IMR-90 (cell line): ENCODE data around the gene HERC5. TPM values are rescaled to one million over a fixed set of nuclear protein-coding genes. Genes with fewer than 3 reads are reported as not detected.

Experiments
- ATAC-seq: fragments of 200-7000 bp; cut with Tn5 transposase; 2 replicates; pipeline ENCODE4 v1.9.1; 2020; ENCODE audit warnings: low read depth, mild to moderate bottlenecking, moderate library complexity
- BruUV-seq: library from RNA; stranded (reverse); fragments of 400-500 nt; replicated peaks from 2 replicates; lab custom pipeline; 2021; lab: Mats Ljungman, UMichigan
- CTCF ChIA-PET: fragments of 300-600 bp; formaldehyde crosslinking; extraction: SDS; loops from one replicate; lab custom pipeline; 2021; ENCODE audit warnings: antibody characterized with exemption; lab: Yijun Ruan, JAX
- POLR2A ChIA-PET: fragments of 300-600 bp; sonication (Branson Sonifier 250); formaldehyde crosslinking; loops from one replicate; lab custom pipeline; 2022; ENCODE audit warnings: antibody characterized with exemption; ENCODE audit not compliant: unreplicated experiment; lab: Charles Lee
- DNase-seq: peaks from one replicate; pipeline ENCODE4 v3.0.0; 2013
- H2AFZ ChIP-seq: replicated peaks from 2 replicates; pipeline ENCODE3; 2013; ENCODE audit warnings: low read length, mild to moderate bottlenecking; ENCODE audit not compliant: poor library complexity
- H2AK5ac ChIP-seq: 2 replicates; pipeline ENCODE4 v1.6.1; 2013; ENCODE audit warnings: low read depth, low read length, inconsistent platforms
- H2AK9ac ChIP-seq: replicated peaks from 2 replicates; pipeline ENCODE3; 2013; ENCODE audit warnings: mild to moderate bottlenecking, low read depth, low read length, moderate library complexity; ENCODE audit not compliant: poor library complexity
- H2BK120ac ChIP-seq: 2 replicates; pipeline ENCODE4 v1.6.1; 2013; ENCODE audit warnings: low read depth, low read length, inconsistent platforms
- H2BK15ac ChIP-seq: 3 replicates; pipeline ENCODE4 v1.6.1; 2013; ENCODE audit warnings: low read depth, low read length, inconsistent platforms
- H2BK20ac ChIP-seq: 2 replicates; pipeline ENCODE4 v1.6.1; 2013; ENCODE audit warnings: low read depth, mild to moderate bottlenecking, inconsistent platforms, low read length, moderate library complexity
- H2BK5ac ChIP-seq: 2 replicates; pipeline ENCODE4 v1.6.1; 2013; ENCODE audit warnings: mild to moderate bottlenecking, low read depth, low read length, inconsistent platforms; ENCODE audit not compliant: poor library complexity, severe bottlenecking
- H3K14ac ChIP-seq: replicated peaks from 2 replicates; pipeline ENCODE4 v1.6.1; 2013; ENCODE audit warnings: low read depth, low read length, inconsistent platforms
- H3K18ac ChIP-seq: 2 replicates; pipeline ENCODE4 v1.6.1; 2013; ENCODE audit warnings: low read depth, low read length, control low read depth
- H3K23ac ChIP-seq: 2 replicates; pipeline ENCODE4 v1.6.1; 2013; ENCODE audit warnings: low read depth, low read length, inconsistent platforms
- H3K27ac ChIP-seq: 2 replicates; pipeline ENCODE4 v1.5.1; 2013; ENCODE audit warnings: mild to moderate bottlenecking, control low read depth, low read length; ENCODE audit not compliant: insufficient read depth
- H3K27me3 ChIP-seq: 2 replicates; pipeline ENCODE4 v1.6.1; 2013; ENCODE audit warnings: low read length; ENCODE audit not compliant: control insufficient read depth, insufficient read depth
- H3K36me3 ChIP-seq: 2 replicates; pipeline ENCODE4 v1.6.1; 2013; ENCODE audit warnings: low read length, mixed read lengths; ENCODE audit not compliant: control insufficient read depth, insufficient read depth
- H3K4ac ChIP-seq: 2 replicates; pipeline ENCODE4 v1.6.1; 2013; ENCODE audit warnings: low read depth, low read length, inconsistent platforms
- H3K4me1 ChIP-seq: 2 replicates; pipeline ENCODE4 v1.6.1; 2013; ENCODE audit warnings: low read length, mixed read lengths; ENCODE audit not compliant: control insufficient read depth, insufficient read depth
- H3K4me2 ChIP-seq: 2 replicates; pipeline ENCODE4 v1.6.1; 2013; ENCODE audit warnings: low read depth, mild to moderate bottlenecking, control low read depth, low read length, moderate library complexity
- H3K4me3 ChIP-seq: 2 replicates; pipeline ENCODE4 v1.5.1; 2013; ENCODE audit warnings: low read depth, mild to moderate bottlenecking, control low read depth, low read length, moderate library complexity; ENCODE audit not compliant: insufficient read depth
- H3K56ac ChIP-seq: 2 replicates; pipeline ENCODE4 v1.6.1; 2013; ENCODE audit warnings: low read length, inconsistent platforms; ENCODE audit not compliant: insufficient read depth; ENCODE audit errors: extremely low read depth
- H3K79me1 ChIP-seq, 2 experiments: 2 replicates each; pipeline ENCODE4 v1.6.1; 2013; ENCODE audit warnings: low read length in 2 of 2, inconsistent platforms in 1 of 2, low read depth in 1 of 2
- H3K9ac ChIP-seq: 2 replicates; pipeline ENCODE4 v1.6.1; 2013; ENCODE audit warnings: low read depth, low read length, control low read depth
- H3K9me1 ChIP-seq: 2 replicates; pipeline ENCODE4 v1.6.1; 2013; ENCODE audit warnings: low read length, inconsistent platforms; ENCODE audit not compliant: insufficient read depth
- H3K9me3 ChIP-seq: 2 replicates; pipeline ENCODE4 v1.6.1; 2013; ENCODE audit warnings: low read length; ENCODE audit not compliant: control insufficient read depth, insufficient read depth
- H4K20me1 ChIP-seq: 2 replicates; pipeline ENCODE4 v1.6.1; 2013; ENCODE audit warnings: low read length, inconsistent platforms; ENCODE audit not compliant: insufficient read depth
- H4K5ac ChIP-seq: 2 replicates; pipeline ENCODE4 v1.6.1; 2013; ENCODE audit warnings: mild to moderate bottlenecking, low read depth, low read length, control low read depth
- H4K8ac ChIP-seq, 2 experiments: 2 replicates each; pipeline ENCODE4 v1.6.1; 2013; ENCODE audit warnings: low read depth in 2 of 2, low read length in 2 of 2, control low read depth in 1 of 2, inconsistent platforms in 1 of 2
- H4K91ac ChIP-seq: 2 replicates; pipeline ENCODE4 v1.6.1; 2013; ENCODE audit warnings: low read depth, low read length, inconsistent platforms; ENCODE audit not compliant: insufficient read depth
- BHLHE40 ChIP-seq: fragments of 150-350 bp; IDR thresholded peaks from 2 replicates; pipeline ENCODE4 v1.6.1; 2016; ENCODE audit warnings: mild to moderate bottlenecking, low read depth, low read length
- CEBPB ChIP-seq: IDR thresholded peaks from 2 replicates; pipeline ENCODE4 v1.6.1; 2012; ENCODE audit warnings: low read depth, low read length, improper control_type of control experiment
- NFE2L2 ChIP-seq: fragments of 150-350 bp; IDR thresholded peaks from 2 replicates; pipeline ENCODE4 v1.6.1; 2016; ENCODE audit warnings: low read depth, mild to moderate bottlenecking, low read length
- WGBS, 2 experiments: methylation state at CpG; one replicate each; pipeline versions ENCODE4 v1.1.5 to v1.1.7; 2013; ENCODE audit warnings: missing lambda C conversion rate in 2 of 2; ENCODE audit not compliant: insufficient read length in 1 of 2; ENCODE audit errors: extremely low coverage in 2 of 2; 5-methylcytosine and 5-hydroxymethylcytosine counted together
- dilution Hi-C: fragments of 300-500 bp; cut with HindIII; formaldehyde crosslinking; loops from one replicate; pipeline ENCODE4 v1.14.3; 2018; ENCODE audit warnings: low sequenced_read_pairs; ENCODE audit not compliant: unreplicated experiment
- in situ Hi-C: fragments of 300-500 bp; cut with MboI; formaldehyde crosslinking; loops from 3 replicates; pipeline ENCODE4 v1.14.3; 2019; ENCODE audit warnings: low sequenced_read_pairs, inconsistent platforms, mixed read lengths
- intact Hi-C: fragments of 100-400 bp; cut with micrococcal nuclease; formaldehyde crosslinking; loops from 2 replicates; pipeline ENCODE4 v1.10.0; 2022
- polyA plus RNA-seq, 3 experiments: library from polyadenylated mRNA; depleted of rRNA; stranded (reverse); fragments of >200 nt; gene quantifications; 2 replicates each; pipeline ENCODE4 v1.2.3, GENCODE V29; 2012; ENCODE audit warnings: low replicate concordance in 1 of 3
- total RNA-seq: library from RNA; depleted of rRNA; stranded (reverse); fragments of >200 nt; gene quantifications from 2 replicates; pipeline ENCODE4 v1.2.3, GENCODE V29; 2012
- TF ChIP-seq, protein P1 (sequence below): fragments of 150-350 bp; IDR thresholded peaks from 2 replicates; pipeline ENCODE4 v1.6.1; 2017; ENCODE audit warnings: mild to moderate bottlenecking, antibody characterized with exemption, low read length, low read depth

HERC5 gene
- total and polyA plus RNA-seq, 2 of the 4 experiments (the other 2 are of a cell fraction), result under 0.01 TPM; not detected in 1

DNA sequence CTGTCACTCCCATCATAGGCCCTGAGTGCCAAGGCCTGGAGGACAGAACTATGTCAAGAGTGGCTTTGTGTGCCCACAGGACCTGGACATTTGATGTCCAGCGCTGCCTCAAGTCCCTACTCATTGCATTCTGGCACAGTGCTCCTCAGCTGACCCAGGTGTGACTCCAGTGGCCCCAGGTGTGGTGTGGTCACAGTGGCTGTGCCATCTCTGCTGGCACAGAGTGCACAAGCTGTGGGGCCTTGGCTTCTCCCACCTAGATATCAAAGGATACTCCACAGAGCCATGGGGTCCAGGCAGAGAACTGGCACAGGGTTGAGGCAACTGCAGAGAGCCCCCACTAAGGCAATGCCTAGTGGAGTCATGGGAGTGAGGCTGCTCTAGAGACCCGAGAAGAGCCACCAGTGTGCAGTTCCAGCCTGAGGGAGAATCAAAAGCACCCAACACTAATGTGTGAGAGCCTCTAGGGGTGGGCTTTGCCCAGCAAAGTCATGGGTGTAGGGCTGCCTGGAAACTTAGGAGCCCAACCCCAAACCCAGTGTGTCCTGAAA lies 41.0 kb downstream of the HERC5 start:
- CTCF ChIA-PET, result no interaction called here
- BruUV-seq, result no TSS peak
- dilution Hi-C loops, result no loop called here

More for the DNA sequence above, 41.0 kb downstream of the HERC5 start:
- Histone ChIP-seq H2BK5ac (no peak overlapping the region), H2AFZ (no peak overlapping the region), H3K56ac (no peak overlapping the region), H3K4me1 (no peaks in the 10 kb centered on the region), H3K4ac (no peak overlapping the region), H3K18ac (no peak overlapping the region), H4K8ac (no peak overlapping the region), H2BK20ac (no peak overlapping the region), H2BK15ac (no peak overlapping the region), H4K5ac (no peak overlapping the region), H4K20me1 (no peaks in the 10 kb centered on the region), H3K9me1 (no peaks in the 10 kb centered on the region), H3K23ac (no peak overlapping the region), H3K14ac (no peak overlapping the region), H3K4me2 (no peak overlapping the region), H3K27ac (no peak overlapping the region), H3K36me3 (no peaks in the 10 kb centered on the region), H3K4me3 (no peak overlapping the region), H3K9ac (no peak overlapping the region), H4K91ac (no peak overlapping the region), H3K79me1 (no peaks in the 10 kb centered on the region), H2BK120ac (no peak overlapping the region), H3K27me3 (peaks cover 6% of the 10 kb centered on the region), H2AK5ac (no peak overlapping the region), H3K9me3 (no peaks in the 10 kb centered on the region), H2AK9ac (no peak overlapping the region)
- POLR2A ChIA-PET, result no interaction called here
- in situ Hi-C loops (no loop called here), intact Hi-C loops (no loop called here)
- DNase-seq (no peak), ATAC-seq (no peak)
- no peak for TF ChIP-seq CEBPB
- TF ChIP-seq NFE2L2, result no peak
- TF ChIP-seq BHLHE40, result no peak
- TF ChIP-seq, protein P1, sequence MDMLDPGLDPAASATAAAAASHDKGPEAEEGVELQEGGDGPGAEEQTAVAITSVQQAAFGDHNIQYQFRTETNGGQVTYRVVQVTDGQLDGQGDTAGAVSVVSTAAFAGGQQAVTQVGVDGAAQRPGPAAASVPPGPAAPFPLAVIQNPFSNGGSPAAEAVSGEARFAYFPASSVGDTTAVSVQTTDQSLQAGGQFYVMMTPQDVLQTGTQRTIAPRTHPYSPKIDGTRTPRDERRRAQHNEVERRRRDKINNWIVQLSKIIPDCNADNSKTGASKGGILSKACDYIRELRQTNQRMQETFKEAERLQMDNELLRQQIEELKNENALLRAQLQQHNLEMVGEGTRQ, result no peak
- no CpG with 5 or more reads among the region's 2 CpGs for WGBS, 2 experiments
